Keratinocyte (primary cell): ENCODE results near the gene SLC25A13.

Source experiments
- EZH2 ChIP-seq: IDR thresholded peaks from one replicate; pipeline ENCODE4 v1.6.1; 2012; ENCODE audit warnings: inconsistent platforms, mild to moderate bottlenecking, low read length, moderate library complexity
- TF ChIP-seq, protein P1 (sequence below), 3 experiments: IDR thresholded peaks in 1 of 3; conservative IDR thresholded peaks in 1 of 3; optimal IDR thresholded peaks in 1 of 3; 2 replicates in 2 of 3; 3 replicates in 1 of 3; pipeline versions ENCODE3 to v1.5.1; 2011; ENCODE audit warnings: low read length in 3 of 3, mild to moderate bottlenecking in 3 of 3, moderate library complexity in 2 of 3, control low read depth in 1 of 3, inconsistent platforms in 1 of 3; ENCODE audit not compliant: insufficient read depth in 2 of 3; ENCODE audit errors: extremely low read depth in 1 of 3

DNA sequence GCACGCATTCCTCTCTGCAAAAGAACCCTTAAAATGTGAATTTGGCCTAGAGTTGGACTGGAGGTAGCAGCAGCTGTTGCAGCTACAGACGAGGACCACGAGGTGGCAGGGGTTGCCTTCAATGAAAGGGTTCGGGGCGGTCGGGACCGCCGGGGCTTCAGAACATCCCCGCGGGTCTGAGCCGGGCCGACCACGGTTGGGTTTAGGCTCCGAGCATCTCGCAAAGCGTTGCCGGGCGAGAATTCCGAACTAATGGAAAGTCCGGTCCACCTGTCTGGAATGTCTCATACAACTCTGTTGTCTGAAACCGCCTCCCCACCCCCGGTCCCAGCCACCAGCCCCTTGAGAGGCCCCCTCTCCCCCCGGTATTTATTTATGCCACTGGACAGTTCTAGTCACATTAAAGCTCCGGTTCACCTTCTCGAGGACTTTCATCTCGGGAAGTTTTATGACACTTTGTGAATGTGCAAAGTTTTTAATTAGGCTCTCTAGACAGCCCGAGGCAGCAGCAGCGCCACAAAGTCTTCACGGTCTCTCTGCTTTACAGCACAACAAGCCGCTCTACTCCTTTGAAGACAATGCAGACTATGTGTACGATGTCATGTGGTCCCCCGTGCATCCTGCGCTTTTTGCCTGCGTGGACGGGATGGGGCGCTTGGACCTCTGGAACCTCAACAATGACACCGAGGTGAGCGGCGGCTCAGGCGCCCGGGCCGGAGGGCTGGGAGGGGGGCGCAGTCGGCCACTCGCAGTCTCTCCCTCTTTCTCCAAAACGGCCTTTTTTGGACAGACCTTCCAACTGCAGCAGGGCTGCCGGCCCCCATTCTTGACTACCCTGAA, 246.2 kb downstream of the SLC25A13 start:
- TF ChIP-seq, protein P1, sequence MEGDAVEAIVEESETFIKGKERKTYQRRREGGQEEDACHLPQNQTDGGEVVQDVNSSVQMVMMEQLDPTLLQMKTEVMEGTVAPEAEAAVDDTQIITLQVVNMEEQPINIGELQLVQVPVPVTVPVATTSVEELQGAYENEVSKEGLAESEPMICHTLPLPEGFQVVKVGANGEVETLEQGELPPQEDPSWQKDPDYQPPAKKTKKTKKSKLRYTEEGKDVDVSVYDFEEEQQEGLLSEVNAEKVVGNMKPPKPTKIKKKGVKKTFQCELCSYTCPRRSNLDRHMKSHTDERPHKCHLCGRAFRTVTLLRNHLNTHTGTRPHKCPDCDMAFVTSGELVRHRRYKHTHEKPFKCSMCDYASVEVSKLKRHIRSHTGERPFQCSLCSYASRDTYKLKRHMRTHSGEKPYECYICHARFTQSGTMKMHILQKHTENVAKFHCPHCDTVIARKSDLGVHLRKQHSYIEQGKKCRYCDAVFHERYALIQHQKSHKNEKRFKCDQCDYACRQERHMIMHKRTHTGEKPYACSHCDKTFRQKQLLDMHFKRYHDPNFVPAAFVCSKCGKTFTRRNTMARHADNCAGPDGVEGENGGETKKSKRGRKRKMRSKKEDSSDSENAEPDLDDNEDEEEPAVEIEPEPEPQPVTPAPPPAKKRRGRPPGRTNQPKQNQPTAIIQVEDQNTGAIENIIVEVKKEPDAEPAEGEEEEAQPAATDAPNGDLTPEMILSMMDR (optimal IDR thresholded peaks at IDR 0.05 in 1 of 3, IDR thresholded peaks at IDR 0.05 in 1 of 3, conservative IDR thresholded peaks at IDR 0.05 in 1 of 3; ENCODE audit: extremely low read depth in 1 of 3, insufficient read depth in 2 of 3, low read length in 3 of 3), result peak; percentile 85 to 92 (median 92)
- no peak for TF ChIP-seq EZH2
